B cell (primary cell): ENCODE results near the gene PRPSAP1. TPM values are rescaled to one million over a fixed set of nuclear protein-coding genes. Genes with fewer than 3 reads are reported as not detected.

Experiments
- ATAC-seq: fragments of 200-7000 bp; cut with Tn5 transposase; one replicate; pipeline ENCODE4 v1.10.0; 2021; ENCODE audit warnings: low read depth, mild to moderate bottlenecking, moderate number of reproducible peaks, moderate library complexity
- CTCF ChIA-PET: fragments of 350-600 bp; sonication (Branson Sonifier 250); formaldehyde crosslinking; loops from one replicate; lab custom pipeline; 2021; ENCODE audit warnings: antibody characterized with exemption, inconsistent platforms; lab: Charles Lee
- POLR2A ChIA-PET: fragments of 350-600 bp; sonication (Branson Sonifier 250); formaldehyde crosslinking; loops from one replicate; lab custom pipeline; 2021; ENCODE audit warnings: antibody characterized with exemption; lab: Charles Lee
- DNase-seq: peaks from one replicate; pipeline ENCODE4 v3.0.0; 2013
- H2AFZ ChIP-seq: 2 replicates; pipeline ENCODE4 v1.6.1; 2012; ENCODE audit warnings: mild to moderate bottlenecking, low read depth, low read length; ENCODE audit not compliant: insufficient read depth, poor library complexity, severe bottlenecking
- H3K27ac ChIP-seq, 2 donors: 1 replicate in 1 of 2; 2 replicates in 1 of 2; pipeline ENCODE4 v1.5.1; 2012 to 2013; ENCODE audit warnings: low read length in 2 of 2, mild to moderate bottlenecking in 2 of 2, moderate library complexity in 1 of 2
- H3K27me3 ChIP-seq, 4 experiments: fragments of 200-600 bp in 1 of 4; sonication (generic) in 1 of 4; replicated peaks in 1 of 4; 1 replicate in 2 of 4; 2 replicates in 2 of 4; pipeline versions ENCODE4 v1.6.1 to v1.7.0; 2013 to 2016; ENCODE audit warnings: low read length in 3 of 4, mild to moderate bottlenecking in 2 of 4, mixed read lengths in 1 of 4, moderate library complexity in 1 of 4; ENCODE audit not compliant: insufficient read depth in 4 of 4, control insufficient read depth in 3 of 4; ENCODE audit errors: control extremely low read depth in 1 of 4
- H3K36me3 ChIP-seq, 2 experiments: replicated peaks in 1 of 2; 1 replicate in 1 of 2; 2 replicates in 1 of 2; pipeline versions ENCODE4 v1.6.1 to v1.7.1; 2013; ENCODE audit warnings: low read length in 1 of 2; ENCODE audit not compliant: insufficient read depth in 2 of 2, control insufficient read depth in 1 of 2; ENCODE audit errors: control extremely low read depth in 1 of 2, extremely low read depth in 1 of 2
- H3K4me1 ChIP-seq, 2 donors: fragments of 200-600 bp in 1 of 2; sonication (generic) in 1 of 2; 1 replicate in 1 of 2; 2 replicates in 1 of 2; pipeline versions ENCODE4 v1.5.1 to v1.6.1; 2013 to 2017; ENCODE audit warnings: low read length in 2 of 2; ENCODE audit not compliant: control insufficient read depth in 2 of 2, insufficient read depth in 2 of 2
- H3K4me2 ChIP-seq: replicated peaks from 2 replicates; pipeline ENCODE3; 2012; ENCODE audit warnings: mild to moderate bottlenecking, low read depth, low read length; ENCODE audit not compliant: poor library complexity, severe bottlenecking
- H3K4me3 ChIP-seq, 5 experiments: fragments of 200-600 bp in 1 of 5; sonication (generic) in 1 of 5; 1 replicate in 3 of 5; 2 replicates in 2 of 5; pipeline versions ENCODE4 v1.5.1 to v1.7.0; 2011 to 2016; ENCODE audit warnings: low read length in 4 of 5, mild to moderate bottlenecking in 4 of 5, low read depth in 2 of 5, control low read depth in 1 of 5, moderate library complexity in 1 of 5; ENCODE audit not compliant: insufficient read depth in 1 of 5; ENCODE audit errors: control extremely low read depth in 1 of 5, extremely low read depth in 1 of 5
- H3K79me2 ChIP-seq: fragments of 200-600 bp; sonication (generic); one replicate; pipeline ENCODE4 v1.6.0; 2016; ENCODE audit warnings: low read length; ENCODE audit not compliant: control insufficient read depth, insufficient read depth
- H3K9ac ChIP-seq: fragments of 200-600 bp; sonication (generic); 2 replicates; pipeline ENCODE4 v1.6.1; 2017; ENCODE audit warnings: mild to moderate bottlenecking, low read length, moderate library complexity
- H3K9me3 ChIP-seq, 3 donors: one replicate each; pipeline versions ENCODE4 v1.6.1 to v1.7.1; 2013; ENCODE audit warnings: low read length in 2 of 3; ENCODE audit not compliant: control insufficient read depth in 2 of 3, insufficient read depth in 1 of 3; ENCODE audit errors: control extremely low read depth in 1 of 3
- H4K20me1 ChIP-seq: 2 replicates; pipeline ENCODE4 v1.6.0; 2012; ENCODE audit warnings: mild to moderate bottlenecking, low read length; ENCODE audit not compliant: insufficient read depth, control insufficient read depth, poor library complexity, severe bottlenecking
- H3K27ac Mint-ChIP-seq: one replicate; pipeline ENCODE4 v1.8.0; 2021; ENCODE audit warnings: mixed read lengths
- H3K27me3 Mint-ChIP-seq: one replicate; pipeline ENCODE4 v1.8.0; 2021; ENCODE audit warnings: mixed read lengths
- H3K4me1 Mint-ChIP-seq: one replicate; pipeline ENCODE4 v1.8.0; 2021; ENCODE audit warnings: mixed read lengths
- H3K4me3 Mint-ChIP-seq: one replicate; pipeline ENCODE4 v1.8.0; 2021; ENCODE audit warnings: mixed read lengths
- H3K9me3 Mint-ChIP-seq: one replicate; pipeline ENCODE4 v1.8.0; 2022; ENCODE audit warnings: mixed read lengths; ENCODE audit not compliant: insufficient read depth
- EZH2 ChIP-seq: IDR thresholded peaks from 2 replicates; pipeline ENCODE4 v1.6.1; 2012; ENCODE audit warnings: borderline replicate concordance, low read depth, mild to moderate bottlenecking, moderate library complexity, low read length; ENCODE audit not compliant: insufficient read depth, poor library complexity, severe bottlenecking
- WGBS: methylation state at CpG from one replicate; pipeline ENCODE4 v1.1.5; 2013; ENCODE audit warnings: missing lambda C conversion rate; ENCODE audit not compliant: insufficient coverage; 5-methylcytosine and 5-hydroxymethylcytosine counted together
- intact Hi-C: fragments of 100-400 bp; cut with micrococcal nuclease; formaldehyde crosslinking; loops from one replicate; pipeline ENCODE4 v1.10.0; 2022
- polyA plus RNA-seq: library from polyadenylated mRNA; depleted of rRNA; stranded (reverse); fragments of >200 nt; gene quantifications from 2 replicates; pipeline ENCODE4 v1.2.3, GENCODE V29; 2012
- total RNA-seq, 2 donors: library from RNA; stranded (reverse); fragments of 120-200 nt in 1 of 2; gene quantifications; 1 replicate in 1 of 2; 2 replicates in 1 of 2; pipeline versions ENCODE4 v1.2.3 to v1.2.4, GENCODE V29; 2013 to 2022
- TF ChIP-seq, protein P1 (sequence below): fragments of 200-600 bp; IDR thresholded peaks from one replicate; pipeline ENCODE4 v1.8.0; 2022; ENCODE audit warnings: antibody characterized with exemption, mild to moderate bottlenecking

PRPSAP1 gene
- total and polyA plus RNA-seq, 2 donors (not counting 1 experiment from before 2014, with no cell fraction given), result 45.5 to 61.4 TPM

DNA sequence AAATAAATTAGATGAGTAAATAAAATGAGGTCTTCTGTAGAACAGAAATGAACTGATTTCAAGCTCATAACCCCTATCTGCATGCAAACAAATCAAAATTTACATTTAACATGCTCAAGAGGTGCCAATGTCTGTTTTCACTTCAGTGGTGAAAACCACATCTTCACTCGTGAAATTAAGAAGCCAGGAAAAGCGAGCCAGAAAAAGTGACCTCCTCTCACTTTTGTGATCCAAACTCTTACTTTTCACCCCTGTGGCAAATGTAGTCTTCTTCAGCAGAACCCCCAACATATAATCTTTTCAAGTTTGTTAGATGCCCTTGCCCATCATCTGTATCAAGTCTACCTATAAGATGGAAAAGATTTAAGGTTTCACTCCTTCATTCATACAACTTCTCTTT lies 36.2 kb downstream of the PRPSAP1 start:
- Mint-ChIP-seq H3K9me3 (no peaks in the 10 kb centered on the region), H3K4me3 (no peak overlapping the region), H3K27ac (no peak overlapping the region), H3K4me1 (no peaks in the 10 kb centered on the region), H3K27me3 (no peaks in the 10 kb centered on the region)
- Histone ChIP-seq H3K27me3 (no peaks in the 10 kb centered on the region), H3K36me3 (peaks cover 9 to 15% of the 10 kb centered on the region in 2 experiments), H3K79me2 (no peaks in the 10 kb centered on the region), H3K27ac (no peak overlapping the region), H3K9ac (no peak overlapping the region), H4K20me1 (no peaks in the 10 kb centered on the region), H3K4me2 (no peak overlapping the region), H3K9me3 (no peaks in the 10 kb centered on the region), H3K4me1 (no peaks in the 10 kb centered on the region), H2AFZ (no peak overlapping the region), H3K4me3 (no peak overlapping the region)
- WGBS, result 77% methylated on average over 2 of the region's 2 CpGs
- DNase-seq (no peak), ATAC-seq (no peak)
- POLR2A ChIA-PET, result no interaction called here
- CTCF ChIA-PET, result no interaction called here
- intact Hi-C loops, result no loop called here
- TF ChIP-seq, protein P1, sequence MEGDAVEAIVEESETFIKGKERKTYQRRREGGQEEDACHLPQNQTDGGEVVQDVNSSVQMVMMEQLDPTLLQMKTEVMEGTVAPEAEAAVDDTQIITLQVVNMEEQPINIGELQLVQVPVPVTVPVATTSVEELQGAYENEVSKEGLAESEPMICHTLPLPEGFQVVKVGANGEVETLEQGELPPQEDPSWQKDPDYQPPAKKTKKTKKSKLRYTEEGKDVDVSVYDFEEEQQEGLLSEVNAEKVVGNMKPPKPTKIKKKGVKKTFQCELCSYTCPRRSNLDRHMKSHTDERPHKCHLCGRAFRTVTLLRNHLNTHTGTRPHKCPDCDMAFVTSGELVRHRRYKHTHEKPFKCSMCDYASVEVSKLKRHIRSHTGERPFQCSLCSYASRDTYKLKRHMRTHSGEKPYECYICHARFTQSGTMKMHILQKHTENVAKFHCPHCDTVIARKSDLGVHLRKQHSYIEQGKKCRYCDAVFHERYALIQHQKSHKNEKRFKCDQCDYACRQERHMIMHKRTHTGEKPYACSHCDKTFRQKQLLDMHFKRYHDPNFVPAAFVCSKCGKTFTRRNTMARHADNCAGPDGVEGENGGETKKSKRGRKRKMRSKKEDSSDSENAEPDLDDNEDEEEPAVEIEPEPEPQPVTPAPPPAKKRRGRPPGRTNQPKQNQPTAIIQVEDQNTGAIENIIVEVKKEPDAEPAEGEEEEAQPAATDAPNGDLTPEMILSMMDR, result no peak
- no peak for TF ChIP-seq EZH2

DNA sequence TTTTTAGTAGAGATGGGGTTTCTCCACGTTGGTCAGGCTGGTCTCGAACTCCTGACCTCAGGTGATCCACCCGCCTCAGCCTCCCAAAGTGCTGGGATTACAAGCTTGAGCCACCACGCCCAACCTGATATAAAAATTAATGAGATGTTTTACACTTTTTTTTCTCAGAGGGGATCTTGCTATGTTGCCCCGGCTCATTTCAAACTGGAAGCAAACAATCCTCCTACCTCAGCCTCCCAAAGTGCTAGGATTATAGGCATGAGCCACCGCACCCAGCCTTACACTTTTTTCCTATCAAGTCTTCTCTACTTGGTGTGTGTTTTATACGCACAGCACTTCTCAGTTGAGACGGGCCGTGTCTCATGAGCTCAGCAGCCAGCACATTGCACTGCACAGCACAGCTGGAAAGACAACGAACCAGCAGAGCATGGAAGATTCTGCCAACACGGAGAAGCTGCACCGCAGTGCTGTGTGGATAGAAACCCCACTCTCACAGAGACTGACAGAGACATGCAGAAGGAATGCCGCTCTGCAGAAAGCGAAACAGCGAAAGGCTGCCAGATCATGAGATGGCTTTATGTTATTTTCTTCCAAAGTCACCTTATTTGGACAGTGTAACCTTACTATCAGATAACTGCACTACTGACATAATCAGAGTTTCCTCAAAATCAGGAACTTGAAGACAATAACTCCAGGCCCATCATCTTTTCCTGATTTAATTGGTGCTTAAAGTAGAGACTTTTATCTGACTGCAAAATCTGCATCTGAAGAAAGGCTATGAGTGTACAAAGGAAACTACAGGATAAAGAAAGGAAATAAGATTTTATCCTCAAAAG lies 39.1 kb downstream of the PRPSAP1 start:
- no peak overlapping the region for H3K9ac ChIP-seq
- POLR2A ChIA-PET, result no interaction called here
- Mint-ChIP-seq H3K4me1 (no peaks in the 10 kb centered on the region), H3K4me3 (no peak overlapping the region), H3K9me3 (no peaks in the 10 kb centered on the region), H3K27me3 (no peaks in the 10 kb centered on the region), H3K27ac (no peak overlapping the region)
- CTCF ChIA-PET, result interaction anchor here (0.9 to 1.8 kb wide), 3 partner anchors 15 to 193 kb away, joined by 3 to 6 read pairs (median 4); no protein-coding TSS in a partner anchor
- DNase-seq (no peak), ATAC-seq (no peak)
- no peak overlapping the region for H3K27ac ChIP-seq
- H3K27me3 ChIP-seq, result no peaks in the 10 kb centered on the region
- H2AFZ ChIP-seq, result no peak overlapping the region
- H3K4me1 ChIP-seq, result no peaks in the 10 kb centered on the region
- no peaks in the 10 kb centered on the region for H4K20me1 ChIP-seq
- no peak overlapping the region for H3K4me2 ChIP-seq
- H3K4me3 ChIP-seq, result no peak overlapping the region
- peaks cover 11 to 27% of the 10 kb centered on the region in 2 experiments for H3K36me3 ChIP-seq
- H3K79me2 ChIP-seq, result no peaks in the 10 kb centered on the region
- intact Hi-C loops, result no loop called here
- TF ChIP-seq, protein P1, result no peak
- TF ChIP-seq EZH2, result no peak
- no peaks in the 10 kb centered on the region for H3K9me3 ChIP-seq
- WGBS, result 100% methylated on average over 9 of the region's 15 CpGs
